HG03575 (cell line): ENCODE data around the gene GANC.

Source experiments
- ATAC-seq: cut with Tn5 transposase; IDR thresholded peaks from one replicate; pipeline ENCODE4 v1.9.1; 2021; ENCODE audit not compliant: unreplicated experiment, insufficient number of reproducible peaks, low FRiP score; ENCODE audit errors: extremely low read depth

Gene GANC

GRCh38 chr15:42402455-42403205 lies 129.6 kb downstream of the GANC start:
- no peak for ATAC-seq

- no peak for ATAC-seq
Observed at GRCh38 chr15:42403389-42403788, 130.4 kb downstream of the GANC start.

- no peak for ATAC-seq
Observed at GRCh38 chr15:42404461-42405235, 131.6 kb downstream of the GANC start.

- no peak for ATAC-seq
Observed at GRCh38 chr15:42405863-42406482, 133.0 kb downstream of the GANC start.
